ENCODE results near the gene CAMK2N2.

GRCh38 chr3:184241447-184242296 lies 19.7 kb downstream of the CAMK2N2 start:
- TF ChIP-seq EZH2 (IDR thresholded peaks at IDR 0.05; ENCODE audit: insufficient read depth, poor library complexity, severe bottlenecking) (no peak), EZH2phosphoT487 (IDR thresholded peaks at IDR 0.05; ENCODE audit: insufficient read depth, low read depth) (no peak)
